GM21576 (cell line): ENCODE data around the gene PDZD4.

ENCODE experiments used
- ATAC-seq: cut with Tn5 transposase; IDR thresholded peaks from one replicate; pipeline ENCODE4 v1.9.1; 2021; ENCODE audit warnings: mild to moderate bottlenecking, moderate library complexity; ENCODE audit not compliant: unreplicated experiment

The PDZD4 gene

DNA sequence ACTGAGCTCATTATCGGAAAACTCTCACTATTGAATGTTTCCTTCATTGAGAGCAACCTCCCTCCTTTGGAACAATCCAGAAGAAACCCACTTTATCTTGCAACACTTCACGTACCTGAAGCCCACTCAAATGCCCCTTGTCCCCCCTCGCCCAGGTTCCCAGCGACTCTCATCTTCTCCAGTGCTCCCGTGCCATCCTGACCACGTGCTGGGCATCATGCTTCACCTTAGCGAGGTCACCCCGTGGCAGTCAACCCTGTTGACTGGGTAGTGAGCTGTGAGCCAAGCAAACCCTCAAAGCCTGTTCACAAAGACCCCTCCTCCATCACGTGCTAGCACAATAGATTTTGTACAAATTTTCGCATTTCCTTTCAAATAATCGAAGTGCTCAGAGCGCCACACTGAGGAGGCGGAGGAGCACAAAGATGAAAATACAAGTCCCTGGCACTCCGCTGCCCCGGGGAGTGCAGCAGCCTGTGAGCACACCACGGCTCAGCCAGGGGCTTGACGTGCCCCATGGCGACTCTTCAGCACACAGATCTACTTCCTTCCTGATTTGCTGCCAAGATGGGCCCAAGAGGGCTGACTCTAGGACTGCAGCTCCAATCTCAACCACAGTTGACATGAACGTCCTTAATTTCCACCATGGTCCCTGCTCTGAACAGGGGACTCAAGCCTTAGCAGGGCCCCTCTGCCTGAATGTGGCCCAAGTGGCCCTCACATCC is 15.6 kb downstream of the PDZD4 start:
- no peak for ATAC-seq

DNA sequence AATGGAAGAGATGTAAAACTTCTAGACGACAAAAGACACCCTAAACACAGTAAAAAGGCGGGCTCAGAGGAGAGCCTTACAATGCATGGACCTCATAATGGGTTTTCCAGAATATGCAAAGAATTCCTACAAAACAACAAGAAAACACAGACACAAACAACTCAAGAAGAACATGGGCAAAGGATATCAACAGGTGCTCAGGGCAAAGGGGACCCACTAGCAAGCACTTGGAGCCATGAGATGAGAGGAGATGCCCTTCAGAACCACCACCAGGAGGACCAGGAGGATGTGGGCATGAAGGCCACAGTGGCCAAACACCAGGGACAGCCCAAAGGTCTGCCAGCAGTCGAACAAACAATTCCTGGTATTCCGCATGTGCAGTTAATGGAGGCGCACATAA is 17.2 kb downstream of the PDZD4 start:
- ATAC-seq: no peak

GRCh38 chrX:153812220-153812619 is 18.1 kb downstream of the PDZD4 start:
- no peak for ATAC-seq

- no peak for ATAC-seq
These were observed 22.4 kb downstream of the PDZD4 start for GRCh38 chrX:153807976-153808375.

DNA sequence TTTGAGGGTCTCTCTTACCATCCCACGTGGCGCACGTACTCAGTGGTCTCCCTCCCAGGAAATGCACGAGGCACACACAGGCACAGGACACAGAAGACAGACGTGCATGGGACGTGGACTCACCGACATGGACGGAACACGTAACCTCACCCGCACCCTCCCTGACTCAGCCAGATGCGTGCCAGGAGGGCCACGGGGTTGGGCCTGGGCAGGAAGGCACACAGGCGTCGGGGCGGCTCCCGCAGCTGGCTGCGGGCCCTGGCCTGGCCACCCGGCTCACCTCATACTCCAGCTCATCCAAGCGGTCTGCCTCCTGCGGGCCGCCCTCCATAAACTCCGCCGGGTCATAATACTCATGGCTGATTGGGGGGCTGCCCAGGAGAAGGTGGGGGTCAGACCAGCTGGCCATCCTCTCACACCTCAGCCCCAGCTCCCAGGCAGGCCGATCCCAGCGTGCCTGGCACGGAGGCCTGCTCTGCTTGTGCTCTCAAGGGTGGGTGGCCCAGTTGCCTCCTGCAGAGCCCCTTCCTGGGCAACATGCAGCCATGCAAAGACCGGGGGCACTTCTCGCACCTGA is 23.3 kb downstream of the PDZD4 start:
- no peak for ATAC-seq

DNA sequence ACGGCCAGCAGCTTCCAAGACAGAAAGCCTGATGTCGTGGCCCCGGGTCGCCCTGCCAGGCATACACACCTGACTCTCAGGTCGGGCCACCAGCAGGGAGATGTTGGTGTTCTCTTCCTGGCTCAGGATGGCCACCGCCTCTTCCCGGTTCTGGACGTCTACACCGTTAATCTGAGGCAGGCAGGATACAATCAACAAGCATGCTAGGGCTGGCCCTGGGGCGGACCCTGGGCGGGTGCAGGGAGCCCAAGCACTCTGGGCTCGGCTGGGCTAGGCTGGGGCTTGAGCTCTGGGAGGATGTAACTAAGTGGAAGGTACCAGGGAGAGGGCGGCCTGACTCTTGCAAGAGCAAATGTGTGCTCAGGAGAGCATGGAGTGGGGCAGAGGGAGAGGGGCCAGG is 24.9 kb downstream of the PDZD4 start:
- ATAC-seq: no peak

- no peak for ATAC-seq
These were observed 25.7 kb downstream of the PDZD4 start for GRCh38 chrX:153804621-153805020.

GRCh38 chrX:153804100-153804595 is 26.2 kb downstream of the PDZD4 start:
- ATAC-seq: no peak

GRCh38 chrX:153803211-153804099 is 26.9 kb downstream of the PDZD4 start:
- ATAC-seq: no peak

- no peak for ATAC-seq
These were observed 27.8 kb downstream of the PDZD4 start for GRCh38 chrX:153802513-153803045.

GRCh38 chrX:153801669-153802068 is 28.7 kb downstream of the PDZD4 start:
- ATAC-seq: no peak

GRCh38 chrX:153800746-153801145 is 29.6 kb downstream of the PDZD4 start:
- ATAC-seq: no peak

- ATAC-seq: no peak
These were observed 30.1 kb downstream of the PDZD4 start for GRCh38 chrX:153800177-153800722.

- no peak for ATAC-seq
These were observed 31.0 kb downstream of the PDZD4 start for GRCh38 chrX:153799326-153799725.

DNA sequence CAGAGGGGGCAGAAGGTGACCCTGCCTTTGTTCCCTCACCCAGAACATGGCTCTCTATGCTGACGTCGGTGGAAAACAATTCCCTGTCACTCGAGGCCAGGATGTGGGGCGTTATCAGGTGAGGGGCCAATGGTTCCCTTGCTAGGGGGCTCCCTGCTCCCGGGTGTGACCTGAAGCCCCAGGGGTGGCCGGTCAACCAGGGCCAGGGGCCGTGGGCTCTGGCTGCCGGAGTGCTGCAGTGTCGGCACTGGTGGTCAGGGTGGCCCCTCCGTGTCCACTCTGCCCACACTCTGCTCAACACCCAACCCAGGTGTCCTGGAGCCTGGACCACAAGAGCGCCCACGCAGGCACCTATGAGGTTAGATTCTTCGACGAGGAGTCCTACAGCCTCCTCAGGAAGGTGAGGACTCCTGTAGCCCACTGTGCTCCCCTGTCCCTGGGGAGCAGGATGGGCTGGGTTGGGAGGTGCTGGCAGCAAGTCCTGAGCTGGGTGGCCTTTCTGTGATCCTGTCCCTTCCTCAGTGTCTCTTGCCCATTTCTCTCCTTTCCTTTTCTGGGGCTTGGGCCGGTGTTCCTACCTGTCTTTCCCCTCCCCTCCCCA is 32.8 kb downstream of the PDZD4 start:
- no peak for ATAC-seq

DNA sequence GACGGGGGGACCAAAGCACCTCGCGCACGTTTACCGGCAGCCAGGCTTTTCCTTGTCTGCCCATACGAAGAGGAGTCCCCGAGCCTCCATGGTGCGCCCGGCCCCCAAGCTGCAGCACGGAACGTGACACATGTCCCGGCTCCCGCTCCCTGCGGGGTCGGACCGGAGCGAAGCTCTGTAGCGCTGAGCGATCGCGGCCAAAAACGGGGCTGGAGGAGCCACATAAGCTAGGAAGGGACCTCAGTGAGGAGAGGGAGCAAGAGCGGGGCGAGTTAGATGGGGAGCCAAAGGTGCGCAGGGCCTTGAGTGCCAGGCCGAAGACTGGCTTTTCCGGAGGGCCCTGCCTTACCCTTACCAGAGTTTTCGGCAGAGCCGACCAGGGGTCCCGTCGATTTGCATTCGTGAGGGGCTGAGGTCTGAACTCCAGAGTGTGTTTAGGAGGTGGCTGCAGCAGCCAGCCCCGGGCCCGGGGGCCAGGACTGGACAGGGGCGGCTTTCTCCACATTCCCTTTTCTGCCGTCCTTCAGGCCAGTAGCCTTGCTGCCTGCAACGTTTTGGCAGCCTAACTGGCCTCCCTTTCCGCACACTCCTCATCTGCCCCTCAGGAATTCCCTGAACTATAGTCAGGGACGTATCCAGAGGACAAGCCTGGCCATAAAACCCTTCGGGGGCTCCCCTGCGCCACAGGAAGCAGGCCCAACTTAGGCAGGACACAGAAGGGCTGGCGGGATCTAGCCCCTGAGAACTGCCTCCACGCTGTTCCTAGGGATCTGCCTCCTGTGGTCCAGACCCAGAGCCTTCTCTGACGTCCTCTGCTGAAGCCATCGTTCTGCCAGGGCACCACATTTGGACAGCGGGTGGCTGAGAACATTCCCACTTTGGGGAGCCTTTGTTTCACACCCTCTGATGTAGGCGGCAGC is 35.2 kb downstream of the PDZD4 start:
- no peak for ATAC-seq

- peak; percentile 90 for ATAC-seq
These were observed 36.1 kb downstream of the PDZD4 start, which contains the start of the genes IDH3G and SSR4 for GRCh38 chrX:153794018-153794896. Gene IDH3G (minus strand): TSS chrX:153794375. CDS start chrX:153794326, 49 bp downstream. Gene SSR4 (plus strand): TSS chrX:153794668. CDS start chrX:153794688, 20 bp downstream.

- ATAC-seq: no peak
These were observed 37.1 kb downstream of the PDZD4 start for GRCh38 chrX:153793291-153793690.
